Astrocyte (in vitro differentiated cells and primary cell): ENCODE measurements around the gene NEMP2. TPM values are rescaled to one million over a fixed set of nuclear protein-coding genes. Genes with fewer than 3 reads are reported as not detected.

Experiments
- DNase-seq: peaks from one replicate; pipeline ENCODE4 v3.0.0-alpha.2; 2010; ENCODE audit warnings: low read depth
- FAIRE-seq: peaks from 2 replicates; lab custom pipeline; 2011; peaks lifted over from hg19 to GRCh38; lab: Jason Lieb, UNC
- H2AFZ ChIP-seq: 2 replicates; pipeline ENCODE4 v1.6.0; 2012; ENCODE audit warnings: low read depth, low read length, inconsistent platforms
- H3K27ac ChIP-seq: 2 replicates; pipeline ENCODE4 v1.5.1; 2011; ENCODE audit warnings: low read depth, low read length, inconsistent platforms
- H3K27me3 ChIP-seq: 2 replicates; pipeline ENCODE4 v1.6.0; 2011; ENCODE audit warnings: low read length, inconsistent platforms; ENCODE audit not compliant: insufficient read depth
- H3K36me3 ChIP-seq: 2 replicates; pipeline ENCODE4 v1.5.1; 2011; ENCODE audit warnings: low read length, inconsistent platforms; ENCODE audit not compliant: insufficient read depth
- H3K4me1 ChIP-seq: 2 replicates; pipeline ENCODE4 v1.5.1; 2011; ENCODE audit warnings: low read length, inconsistent platforms; ENCODE audit not compliant: insufficient read depth
- H3K4me2 ChIP-seq: 2 replicates; pipeline ENCODE4 v1.6.0; 2012; ENCODE audit warnings: low read length, inconsistent platforms
- H3K4me3 ChIP-seq: 2 replicates; pipeline ENCODE4 v1.5.1; 2011; ENCODE audit warnings: low read depth, mild to moderate bottlenecking, low read length, inconsistent platforms; ENCODE audit not compliant: insufficient read depth
- H3K79me2 ChIP-seq: 2 replicates; pipeline ENCODE4 v1.6.0; 2012; ENCODE audit warnings: mild to moderate bottlenecking, low read length, inconsistent platforms; ENCODE audit not compliant: insufficient read depth
- H3K9ac ChIP-seq: 2 replicates; pipeline ENCODE4 v1.6.0; 2012; ENCODE audit warnings: mild to moderate bottlenecking, low read length, inconsistent platforms
- H3K9me3 ChIP-seq: 2 replicates; pipeline ENCODE4 v1.5.1; 2012; ENCODE audit warnings: low read depth, mild to moderate bottlenecking, low read length, inconsistent platforms; ENCODE audit not compliant: insufficient read depth
- H4K20me1 ChIP-seq: 2 replicates; pipeline ENCODE4 v1.6.0; 2012; ENCODE audit warnings: low read length, inconsistent platforms; ENCODE audit not compliant: insufficient read depth
- H3K27ac Mint-ChIP-seq: one replicate; pipeline ENCODE4 v1.8.0; 2021; ENCODE audit warnings: mild to moderate bottlenecking, mixed read lengths; ENCODE audit not compliant: unreplicated experiment
- H3K27me3 Mint-ChIP-seq: one replicate; pipeline ENCODE4 v1.8.0; 2021; ENCODE audit warnings: low read depth, mixed read lengths; ENCODE audit not compliant: unreplicated experiment
- H3K36me3 Mint-ChIP-seq: one replicate; pipeline ENCODE4 v1.8.0; 2021; ENCODE audit warnings: low read depth, mixed read lengths; ENCODE audit not compliant: unreplicated experiment
- H3K4me1 Mint-ChIP-seq: one replicate; pipeline ENCODE4 v1.8.0; 2021; ENCODE audit warnings: low read depth, mixed read lengths; ENCODE audit not compliant: unreplicated experiment
- H3K4me3 Mint-ChIP-seq: one replicate; pipeline ENCODE4 v1.8.0; 2021; ENCODE audit warnings: mild to moderate bottlenecking, moderate library complexity, mixed read lengths; ENCODE audit not compliant: unreplicated experiment
- H3K9me3 Mint-ChIP-seq: one replicate; pipeline ENCODE4 v1.8.0; 2021; ENCODE audit warnings: mild to moderate bottlenecking, mixed read lengths; ENCODE audit not compliant: unreplicated experiment
- EZH2 ChIP-seq: IDR thresholded peaks from 2 replicates; pipeline ENCODE4 v1.6.1; 2012; ENCODE audit warnings: mild to moderate bottlenecking, low read length, inconsistent platforms; ENCODE audit not compliant: insufficient read depth
- total RNA-seq: library from RNA; stranded (reverse); gene quantifications from 2 replicates; pipeline ENCODE4 v1.2.1, GENCODE V29; 2021
- TF ChIP-seq, protein P1 (sequence below): IDR thresholded peaks from 2 replicates; pipeline ENCODE4 v1.5.1; 2011; ENCODE audit warnings: low read depth, mild to moderate bottlenecking, inconsistent platforms, low read length, moderate library complexity; ENCODE audit not compliant: insufficient read depth

Gene NEMP2
- total RNA-seq, 1 donor from 2014 or later, result 2.7 TPM

DNA sequence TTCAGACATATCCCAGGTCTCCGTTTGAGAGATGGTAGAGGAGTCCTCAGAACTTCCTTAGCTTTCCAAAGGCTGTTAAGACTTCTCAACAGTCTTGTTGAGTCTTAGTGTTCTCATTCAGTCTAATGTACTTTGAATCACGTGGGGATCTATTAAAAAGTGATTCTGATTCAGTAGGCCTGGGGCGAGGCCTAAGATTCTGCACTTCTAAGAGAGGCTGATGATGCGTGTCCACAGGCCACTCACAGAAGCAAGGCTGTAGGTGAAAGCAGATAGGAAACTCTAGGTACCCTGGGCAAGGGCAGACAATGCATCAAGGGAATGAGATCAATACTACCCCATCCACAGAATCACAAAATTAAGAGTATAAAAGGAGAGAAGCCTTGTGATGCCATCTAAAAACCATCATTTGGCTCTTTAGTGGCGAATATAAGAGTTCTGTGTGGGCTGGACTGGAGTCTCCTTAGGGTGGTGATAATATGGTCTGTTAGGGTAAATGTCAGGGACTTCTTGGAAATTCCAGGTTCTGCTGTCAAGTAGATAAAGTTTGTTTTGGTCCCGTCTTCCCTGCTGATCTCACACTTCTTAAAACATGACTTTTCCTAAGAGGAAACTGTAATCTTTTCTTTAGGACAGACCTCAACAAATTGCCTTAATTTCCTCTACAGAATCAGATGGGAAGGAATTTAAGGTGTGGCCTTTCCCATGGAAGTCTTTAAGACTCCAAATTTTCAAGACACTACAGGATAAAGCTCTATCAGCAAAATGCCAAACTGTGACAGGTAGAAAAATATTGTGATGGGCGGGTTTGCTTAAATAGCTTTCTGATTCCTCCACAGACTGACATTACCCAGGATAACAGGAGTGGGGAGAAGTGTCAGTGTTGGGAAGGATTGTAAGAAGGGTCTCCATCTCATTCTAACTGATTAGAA lies 45.7 kb upstream of the NEMP2 start:
- Histone ChIP-seq H3K9me3 (no peaks in the 10 kb centered on the region), H3K36me3 (no peaks in the 10 kb centered on the region), H3K27me3 (no peaks in the 10 kb centered on the region), H3K4me3 (no peak overlapping the region), H4K20me1 (no peaks in the 10 kb centered on the region), H2AFZ (no peak overlapping the region), H3K4me2 (no peak overlapping the region), H3K9ac (no peak overlapping the region), H3K27ac (no peak overlapping the region), H3K4me1 (no peaks in the 10 kb centered on the region), H3K79me2 (no peaks in the 10 kb centered on the region)
- Mint-ChIP-seq H3K4me3 (no peak overlapping the region), H3K27ac (no peak overlapping the region), H3K36me3 (no peaks in the 10 kb centered on the region), H3K9me3 (no peaks in the 10 kb centered on the region), H3K27me3 (no peaks in the 10 kb centered on the region), H3K4me1 (peaks cover 13% of the 10 kb centered on the region)
- FAIRE-seq (no peak), DNase-seq (no peak)
- no peak for TF ChIP-seq EZH2
- TF ChIP-seq, protein P1, sequence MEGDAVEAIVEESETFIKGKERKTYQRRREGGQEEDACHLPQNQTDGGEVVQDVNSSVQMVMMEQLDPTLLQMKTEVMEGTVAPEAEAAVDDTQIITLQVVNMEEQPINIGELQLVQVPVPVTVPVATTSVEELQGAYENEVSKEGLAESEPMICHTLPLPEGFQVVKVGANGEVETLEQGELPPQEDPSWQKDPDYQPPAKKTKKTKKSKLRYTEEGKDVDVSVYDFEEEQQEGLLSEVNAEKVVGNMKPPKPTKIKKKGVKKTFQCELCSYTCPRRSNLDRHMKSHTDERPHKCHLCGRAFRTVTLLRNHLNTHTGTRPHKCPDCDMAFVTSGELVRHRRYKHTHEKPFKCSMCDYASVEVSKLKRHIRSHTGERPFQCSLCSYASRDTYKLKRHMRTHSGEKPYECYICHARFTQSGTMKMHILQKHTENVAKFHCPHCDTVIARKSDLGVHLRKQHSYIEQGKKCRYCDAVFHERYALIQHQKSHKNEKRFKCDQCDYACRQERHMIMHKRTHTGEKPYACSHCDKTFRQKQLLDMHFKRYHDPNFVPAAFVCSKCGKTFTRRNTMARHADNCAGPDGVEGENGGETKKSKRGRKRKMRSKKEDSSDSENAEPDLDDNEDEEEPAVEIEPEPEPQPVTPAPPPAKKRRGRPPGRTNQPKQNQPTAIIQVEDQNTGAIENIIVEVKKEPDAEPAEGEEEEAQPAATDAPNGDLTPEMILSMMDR, result no peak

DNA sequence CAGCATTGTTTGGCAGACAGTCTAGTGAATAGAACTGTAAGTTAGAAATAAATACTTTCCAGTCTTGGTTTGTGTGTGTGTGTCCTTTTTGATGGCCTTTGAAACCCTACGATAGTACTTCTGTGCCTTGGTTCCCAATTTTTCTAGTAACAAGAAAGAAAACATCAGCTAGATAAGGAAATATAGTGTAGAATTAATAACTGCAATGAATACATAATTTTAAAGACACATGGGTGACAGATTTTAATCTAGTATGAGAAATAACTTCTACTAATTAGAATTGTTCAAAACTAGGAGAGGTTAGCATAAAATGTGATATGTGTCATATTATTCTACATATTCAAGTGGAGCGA lies 44.5 kb upstream of the NEMP2 start:
- no peak overlapping the region for H3K4me3 Mint-ChIP-seq
- no peak for FAIRE-seq
- H3K27ac Mint-ChIP-seq, result no peak overlapping the region

More for the DNA sequence above, 44.5 kb upstream of the NEMP2 start:
- H3K79me2 ChIP-seq, result no peaks in the 10 kb centered on the region
- no peaks in the 10 kb centered on the region for H3K36me3 ChIP-seq
- Mint-ChIP-seq H3K27me3 (no peaks in the 10 kb centered on the region), H3K4me1 (peaks cover 13% of the 10 kb centered on the region), H3K9me3 (no peaks in the 10 kb centered on the region), H3K36me3 (no peaks in the 10 kb centered on the region)
- H3K27ac ChIP-seq, result no peak overlapping the region
- no peak overlapping the region for H3K9ac ChIP-seq
- H4K20me1 ChIP-seq, result no peaks in the 10 kb centered on the region
- H3K9me3 ChIP-seq, result no peaks in the 10 kb centered on the region
- no peak overlapping the region for H3K4me3 ChIP-seq
- TF ChIP-seq EZH2, result no peak
- TF ChIP-seq, protein P1, result no peak
- H3K27me3 ChIP-seq, result no peaks in the 10 kb centered on the region
- H2AFZ ChIP-seq, result no peak overlapping the region
- no peak overlapping the region for H3K4me2 ChIP-seq
- no peak for DNase-seq
- H3K4me1 ChIP-seq, result no peaks in the 10 kb centered on the region
